Neural progenitor cell (in vitro differentiated cells): ENCODE data around the gene PAGE4. TPM values are rescaled to one million over a fixed set of nuclear protein-coding genes. Genes with fewer than 3 reads are reported as not detected.

Experiments used
- DNase-seq: peaks from one replicate; pipeline ENCODE4 v3.0.0-alpha.2; 2016; ENCODE audit warnings: low spot score
- H2AFZ ChIP-seq: fragments of 200-600 bp; sonication (generic); replicated peaks from 2 replicates; pipeline ENCODE4 v1.6.1; 2016; ENCODE audit warnings: antibody characterized with exemption
- H3F3A ChIP-seq: fragments of 200-600 bp; sonication (generic); 2 replicates; pipeline ENCODE4 v1.6.1; 2016; ENCODE audit warnings: antibody characterized with exemption, low read depth
- H3K27ac ChIP-seq: fragments of 200-600 bp; sonication (generic); 2 replicates; pipeline ENCODE4 v1.5.1; 2016; ENCODE audit warnings: mild to moderate bottlenecking
- H3K27me3 ChIP-seq: fragments of 200-600 bp; sonication (generic); 2 replicates; pipeline ENCODE4 v1.6.1; 2016; ENCODE audit warnings: mild to moderate bottlenecking, moderate library complexity
- H3K36me3 ChIP-seq: fragments of 200-600 bp; sonication (generic); 2 replicates; pipeline ENCODE4 v1.5.1; 2016
- H3K4me1 ChIP-seq: fragments of 200-600 bp; sonication (generic); 2 replicates; pipeline ENCODE4 v1.6.1; 2016; ENCODE audit warnings: mixed run types
- H3K4me2 ChIP-seq: fragments of 200-600 bp; sonication (generic); 2 replicates; pipeline ENCODE4 v1.6.1; 2016
- H3K4me3 ChIP-seq: fragments of 200-600 bp; sonication (generic); 2 replicates; pipeline ENCODE4 v1.5.1; 2016
- H3K79me2 ChIP-seq: fragments of 200-600 bp; sonication (generic); 2 replicates; pipeline ENCODE4 v1.6.1; 2016; ENCODE audit warnings: low read depth
- H3K9ac ChIP-seq: fragments of 200-600 bp; sonication (generic); 2 replicates; pipeline ENCODE4 v1.6.1; 2016
- H3K9me3 ChIP-seq: fragments of 200-600 bp; sonication (generic); 2 replicates; pipeline ENCODE4 v1.5.1; 2016; ENCODE audit warnings: low read depth
- H4K20me1 ChIP-seq: fragments of 200-600 bp; sonication (generic); 2 replicates; pipeline ENCODE4 v1.6.1; 2016; ENCODE audit warnings: low read depth
- H3K27ac Mint-ChIP-seq: 3 replicates; pipeline ENCODE4 v1.8.0; 2021; ENCODE audit warnings: mixed read lengths
- H3K27me3 Mint-ChIP-seq: 2 replicates; pipeline ENCODE4 v1.8.0; 2022; ENCODE audit warnings: low read depth, mild to moderate bottlenecking, inconsistent platforms, moderate library complexity, mixed read lengths; ENCODE audit not compliant: insufficient read depth
- H3K36me3 Mint-ChIP-seq: 3 replicates; pipeline ENCODE4 v1.8.0; 2021; ENCODE audit warnings: mixed read lengths
- H3K4me1 Mint-ChIP-seq: 3 replicates; pipeline ENCODE4 v1.8.0; 2021; ENCODE audit warnings: mixed read lengths
- H3K4me3 Mint-ChIP-seq: 3 replicates; pipeline ENCODE4 v1.8.0; 2021; ENCODE audit warnings: mild to moderate bottlenecking, moderate library complexity, mixed read lengths
- H3K9me3 Mint-ChIP-seq: 3 replicates; pipeline ENCODE4 v1.8.0; 2020; ENCODE audit warnings: mixed read lengths
- CTCF ChIP-seq: fragments of 200-600 bp; sonication (generic); IDR thresholded peaks from 2 replicates; pipeline ENCODE4 v1.5.1; 2017; ENCODE audit warnings: antibody characterized with exemption, mild to moderate bottlenecking
- EZH2 ChIP-seq: fragments of 200-600 bp; sonication (generic); IDR thresholded peaks from 2 replicates; pipeline ENCODE4 v1.6.1; 2017; ENCODE audit warnings: antibody characterized with exemption, mild to moderate bottlenecking, moderate library complexity
- EZH2phosphoT487 ChIP-seq: fragments of 200-600 bp; sonication (generic); IDR thresholded peaks from 2 replicates; pipeline ENCODE4 v1.6.1; 2017; ENCODE audit warnings: antibody characterized with exemption
- total RNA-seq: library from RNA; depleted of rRNA; stranded (reverse); fragments of >200 nt; gene quantifications from 2 replicates; pipeline ENCODE4 v1.2.3, GENCODE V29; 2015; ENCODE audit warnings: low replicate concordance

The PAGE4 gene
- total RNA-seq, 1 donor from 2014 or later: not detected

- no peak overlapping the region for H3K27ac ChIP-seq
- H3K4me1 ChIP-seq: no peaks in the 10 kb centered on the region
- no peak for DNase-seq
- TF ChIP-seq CTCF: no peak
- TF ChIP-seq EZH2: no peak
- TF ChIP-seq EZH2phosphoT487: no peak
- no peak overlapping the region for H3K4me3 Mint-ChIP-seq
- H3K27me3 ChIP-seq: no peaks in the 10 kb centered on the region
- no peak overlapping the region for H2AFZ ChIP-seq
- peaks cover 2% of the 10 kb centered on the region for H3K27me3 Mint-ChIP-seq
- H3K9me3 Mint-ChIP-seq: no peaks in the 10 kb centered on the region
- H3K36me3 Mint-ChIP-seq: no peaks in the 10 kb centered on the region
- H3K4me3 ChIP-seq: no peak overlapping the region
- peaks cover 5% of the 10 kb centered on the region for H3K9me3 ChIP-seq
- no peak overlapping the region for H3K27ac Mint-ChIP-seq
- H3K4me2 ChIP-seq: no peak overlapping the region
- no peak overlapping the region for H3K9ac ChIP-seq
- no peaks in the 10 kb centered on the region for H3F3A ChIP-seq
- H4K20me1 ChIP-seq: no peaks in the 10 kb centered on the region
- no peaks in the 10 kb centered on the region for H3K4me1 Mint-ChIP-seq
- no peaks in the 10 kb centered on the region for H3K79me2 ChIP-seq
- no peaks in the 10 kb centered on the region for H3K36me3 ChIP-seq
Observed at GRCh38 chrX:49868739-49869138, 39.6 kb downstream of the PAGE4 start.

- Histone ChIP-seq H4K20me1 (no peaks in the 10 kb centered on the region), H3K27me3 (no peaks in the 10 kb centered on the region), H3K36me3 (no peaks in the 10 kb centered on the region), H3K4me1 (no peaks in the 10 kb centered on the region), H3K4me3 (no peak overlapping the region), H3F3A (peaks cover 6% of the 10 kb centered on the region), H3K9ac (no peak overlapping the region), H3K79me2 (peaks cover 9% of the 10 kb centered on the region), H3K4me2 (no peak overlapping the region), H3K9me3 (no peaks in the 10 kb centered on the region), H3K27ac (no peak overlapping the region), H2AFZ (no peak overlapping the region)
- Mint-ChIP-seq H3K36me3 (peaks cover 9% of the 10 kb centered on the region), H3K4me3 (peak overlapping the region; percentile 46), H3K9me3 (peaks cover 9% of the 10 kb centered on the region), H3K4me1 (peaks cover 16% of the 10 kb centered on the region), H3K27me3 (peaks cover 2% of the 10 kb centered on the region), H3K27ac (peak overlapping the region; percentile 74)
- TF ChIP-seq CTCF: peak; percentile 58
- no peak for TF ChIP-seq EZH2
- peak; percentile 31 for DNase-seq
Observed at GRCh38 chrX:49876750-49877149, 47.6 kb downstream of the PAGE4 start.

GRCh38 chrX:49877397-49878101 is 48.4 kb downstream of the PAGE4 start:
- H3K9me3 ChIP-seq: no peaks in the 10 kb centered on the region
- DNase-seq: no peak
- no peaks in the 10 kb centered on the region for H3K4me1 ChIP-seq
- H3K79me2 ChIP-seq: peaks cover 9% of the 10 kb centered on the region
- no peak overlapping the region for H3K9ac ChIP-seq
- Mint-ChIP-seq H3K27ac (no peak overlapping the region), H3K4me3 (no peak overlapping the region), H3K9me3 (peaks cover 11% of the 10 kb centered on the region), H3K4me1 (peaks cover 16% of the 10 kb centered on the region), H3K36me3 (peaks cover 11% of the 10 kb centered on the region), H3K27me3 (peaks cover 2% of the 10 kb centered on the region)
- peaks cover 6% of the 10 kb centered on the region for H3F3A ChIP-seq
- H3K36me3 ChIP-seq: no peaks in the 10 kb centered on the region
- no peak overlapping the region for H3K4me2 ChIP-seq
- no peak overlapping the region for H3K27ac ChIP-seq
- H3K27me3 ChIP-seq: no peaks in the 10 kb centered on the region
- TF ChIP-seq EZH2phosphoT487 (no peak), EZH2 (no peak), CTCF (no peak)
- H3K4me3 ChIP-seq: no peak overlapping the region
- H4K20me1 ChIP-seq: no peaks in the 10 kb centered on the region
- no peak overlapping the region for H2AFZ ChIP-seq
